Small intestine (tissue), 7 donors: ENCODE results near the gene RUNX2. TPM values are rescaled to one million over a fixed set of nuclear protein-coding genes. Genes with fewer than 3 reads are reported as not detected.

Experiments
- DNase-seq, 2 donors: peaks; one replicate each; pipeline versions ENCODE4 v3.0.0 to v3.0.0-alpha.2; 2013
- FAIRE-seq: peaks from 2 replicates; lab custom pipeline; 2012; peaks lifted over from hg19 to GRCh38; lab: Jason Lieb, UNC
- H3K27ac ChIP-seq, 3 donors: one replicate each; pipeline ENCODE4 v1.5.1; 2013; ENCODE audit warnings: low read length in 2 of 3, mild to moderate bottlenecking in 2 of 3, control low read depth in 1 of 3, inconsistent platforms in 1 of 3, low read depth in 1 of 3, moderate library complexity in 1 of 3
- H3K27me3 ChIP-seq, 3 donors: one replicate each; pipeline ENCODE4 v1.6.1; 2013; ENCODE audit warnings: low read length in 3 of 3, inconsistent platforms in 1 of 3; ENCODE audit not compliant: control insufficient read depth in 3 of 3, insufficient read depth in 3 of 3
- H3K36me3 ChIP-seq, 3 donors: one replicate each; pipeline ENCODE4 v1.6.1; 2013; ENCODE audit warnings: low read length in 3 of 3, inconsistent platforms in 1 of 3, low read depth in 1 of 3, mild to moderate bottlenecking in 1 of 3, moderate library complexity in 1 of 3; ENCODE audit not compliant: control insufficient read depth in 3 of 3, insufficient read depth in 2 of 3
- H3K4me1 ChIP-seq, 3 donors: one replicate each; pipeline ENCODE4 v1.6.1; 2013; ENCODE audit warnings: low read length in 2 of 3, inconsistent platforms in 1 of 3, low read depth in 1 of 3, mild to moderate bottlenecking in 1 of 3, moderate library complexity in 1 of 3; ENCODE audit not compliant: control insufficient read depth in 3 of 3, insufficient read depth in 2 of 3
- H3K4me3 ChIP-seq, 3 donors: one replicate each; pipeline ENCODE4 v1.5.1; 2013; ENCODE audit warnings: low read length in 3 of 3, control low read depth in 1 of 3, inconsistent platforms in 1 of 3, low read depth in 1 of 3, mild to moderate bottlenecking in 1 of 3, moderate library complexity in 1 of 3
- H3K9me3 ChIP-seq, 2 donors: one replicate each; pipeline ENCODE4 v1.6.1; 2013; ENCODE audit warnings: low read depth in 1 of 2, low read length in 1 of 2; ENCODE audit not compliant: control insufficient read depth in 2 of 2, insufficient read depth in 1 of 2
- WGBS, 3 donors: extraction: QIAGEN DNeasy Blood & Tissue Kit; methylation state at CpG; one replicate each; pipeline ENCODE4 v1.1.7; 2013; 5-methylcytosine and 5-hydroxymethylcytosine counted together
- polyA plus RNA-seq, 4 donors: library from polyadenylated mRNA; stranded (reverse) in 3 of 4; unstranded in 1 of 4; fragments of 200-250 nt in 3 of 4; fragments of 120-200 nt in 1 of 4; gene quantifications; one replicate each; pipeline versions ENCODE4 v1.2.1 to v1.2.3, GENCODE V29; 2013
- donor health status: healthy with polysubstance abuse.
- donor health status: control.
- donor health status: control.
- donor health status: Bipolar disorder and iron deficiency.
- donor health status: healthy.

RUNX2 gene
- polyA plus RNA-seq, 4 donors: under 0.01 to 2.5 (median 0.94) TPM

GRCh38 chr6:45495429-45496084 is 167.4 kb downstream of the RUNX2 start:
- Histone ChIP-seq H3K4me1 (peaks cover 0 to 4% (median 0%) of the 10 kb centered on the region in 3 donors), H3K27me3 (no peaks in the 10 kb centered on the region), H3K9me3 (no peaks in the 10 kb centered on the region), H3K4me3 (no peak overlapping the region), H3K27ac (no peak overlapping the region), H3K36me3 (peaks cover 0 to 4% (median 0%) of the 10 kb centered on the region in 3 donors)
- 73 to 82% (median 78%) methylated on average over 3 of the region's 3 CpGs for whole genome bisulfite sequencing, 3 donors
- FAIRE-seq (no peak), DNase-seq (no peak)

GRCh38 chr6:45496085-45496433 is 167.9 kb downstream of the RUNX2 start:
- H3K27ac ChIP-seq: no peak overlapping the region
- no peak for FAIRE-seq

GRCh38 chr6:45498591-45498990 is 170.5 kb downstream of the RUNX2 start:
- H3K36me3 ChIP-seq: peaks cover 0 to 3% (median 0%) of the 10 kb centered on the region in 3 donors
- peak overlapping the region in 1 of 3 donors; percentile 2 for H3K27ac ChIP-seq
- 75 to 88% (median 88%) methylated on average over 1 of the region's 1 CpG for WGBS, 3 donors
- peaks cover 0 to 4% (median 0%) of the 10 kb centered on the region in 3 donors for H3K4me1 ChIP-seq
- no peak for DNase-seq
- H3K4me3 ChIP-seq: no peak overlapping the region
- FAIRE-seq: no peak
- H3K9me3 ChIP-seq: no peaks in the 10 kb centered on the region
- no peaks in the 10 kb centered on the region for H3K27me3 ChIP-seq

More at GRCh38 chr6:45496085-45496433, 167.9 kb downstream of the RUNX2 start:
- Histone ChIP-seq H3K27me3 (no peaks in the 10 kb centered on the region), H3K9me3 (no peaks in the 10 kb centered on the region), H3K4me3 (no peak overlapping the region), H3K4me1 (peaks cover 0 to 4% (median 0%) of the 10 kb centered on the region in 3 donors), H3K36me3 (peaks cover 0 to 4% (median 0%) of the 10 kb centered on the region in 3 donors)
- no peak for DNase-seq
- WGBS, 3 donors: 78 to 90% (median 83%) methylated on average over 6 of the region's 6 CpGs

GRCh38 chr6:45500924-45501816 is 173.0 kb downstream of the RUNX2 start:
- no peaks in the 10 kb centered on the region for H3K9me3 ChIP-seq
- DNase-seq (no peak), FAIRE-seq (no peak)
- no peaks in the 10 kb centered on the region for H3K36me3 ChIP-seq
- no peak overlapping the region for H3K27ac ChIP-seq
- H3K4me1 ChIP-seq: peaks cover 0 to 4% (median 3%) of the 10 kb centered on the region in 3 donors
- H3K27me3 ChIP-seq: no peaks in the 10 kb centered on the region
- H3K4me3 ChIP-seq: no peak overlapping the region
- WGBS, 3 donors: 87 to 96% (median 89%) methylated on average over 6 of the region's 6 CpGs

- Histone ChIP-seq H3K27me3 (no peaks in the 10 kb centered on the region), H3K9me3 (no peaks in the 10 kb centered on the region), H3K4me3 (no peak overlapping the region), H3K36me3 (no peaks in the 10 kb centered on the region), H3K4me1 (peaks cover 0 to 4% (median 3%) of the 10 kb centered on the region in 3 donors), H3K27ac (no peak overlapping the region)
- FAIRE-seq (no peak), DNase-seq (no peak)
- WGBS, 3 donors: 80 to 88% (median 83%) methylated on average over 6 of the region's 6 CpGs
Measured at GRCh38 chr6:45502456-45502855, 174.3 kb downstream of the RUNX2 start.

GRCh38 chr6:45504947-45505346 is 176.8 kb downstream of the RUNX2 start:
- Histone ChIP-seq H3K27ac (peak overlapping the region in 1 of 3 donors; percentile 12), H3K27me3 (no peaks in the 10 kb centered on the region), H3K4me3 (no peak overlapping the region), H3K36me3 (no peaks in the 10 kb centered on the region), H3K9me3 (no peaks in the 10 kb centered on the region), H3K4me1 (peaks cover 0 to 3% (median 0%) of the 10 kb centered on the region in 3 donors)
- WGBS, 3 donors: 62 to 67% (median 66%) methylated on average over 5 of the region's 5 CpGs
- DNase-seq (peak in 1 of 2 donors; percentile 16), FAIRE-seq (no peak)

GRCh38 chr6:45505470-45505869 is 177.3 kb downstream of the RUNX2 start:
- Histone ChIP-seq H3K9me3 (no peaks in the 10 kb centered on the region), H3K27me3 (no peaks in the 10 kb centered on the region), H3K4me1 (peaks cover 0 to 3% (median 0%) of the 10 kb centered on the region in 3 donors), H3K36me3 (no peaks in the 10 kb centered on the region), H3K4me3 (no peak overlapping the region), H3K27ac (no peak overlapping the region)
- DNase-seq (no peak), FAIRE-seq (no peak)
- WGBS, 3 donors: 81 to 85% (median 83%) methylated on average over 2 of the region's 2 CpGs

- Histone ChIP-seq H3K36me3 (peaks cover 0 to 2% (median 0%) of the 10 kb centered on the region in 3 donors), H3K27me3 (no peaks in the 10 kb centered on the region), H3K4me3 (no peak overlapping the region), H3K27ac (no peak overlapping the region), H3K9me3 (no peaks in the 10 kb centered on the region), H3K4me1 (peaks cover 0 to 3% (median 0%) of the 10 kb centered on the region in 3 donors)
- 91 to 95% (median 93%) methylated on average over 3 of the region's 3 CpGs for WGBS, 3 donors
- DNase-seq (no peak), FAIRE-seq (no peak)
Measured at GRCh38 chr6:45507186-45507585, 179.1 kb downstream of the RUNX2 start.
